K562 (cell line): Measurements from ENCODE around the gene GSTM2. TPM values are rescaled to one million over a fixed set of nuclear protein-coding genes. Genes with fewer than 3 reads are reported as not detected.

Source experiments
- ARID1B ChIP-seq: fragments of 450-650 bp; IDR thresholded peaks from 2 replicates; pipeline ENCODE4 v1.6.1; 2016; ENCODE audit warnings: antibody characterized with exemption, mild to moderate bottlenecking, inconsistent platforms
- ARID2 ChIP-seq: fragments of 450-650 bp; IDR thresholded peaks from 2 replicates; pipeline ENCODE4 v1.6.1; 2017; ENCODE audit warnings: antibody characterized with exemption, mild to moderate bottlenecking
- BRCA1 ChIP-seq, 2 experiments: fragments of 450-650 bp in 1 of 2; sonication (generic) in 1 of 2; formaldehyde crosslinking in 1 of 2; IDR thresholded peaks; 2 replicates each; pipeline versions ENCODE4 v1.5.0 to v1.6.1; 2017 to 2020; ENCODE audit warnings: mild to moderate bottlenecking in 1 of 2, missing genetic modification reagents in 1 of 2
- CTCFL ChIP-seq: IDR thresholded peaks from 2 replicates; pipeline ENCODE4 v1.6.1; 2011; ENCODE audit warnings: borderline replicate concordance, low read depth, mild to moderate bottlenecking, moderate library complexity, low read length; ENCODE audit not compliant: insufficient read depth, poor library complexity, severe bottlenecking
- EWSR1 ChIP-seq: fragments of 450-650 bp; IDR thresholded peaks from 2 replicates; pipeline ENCODE4 v1.6.1; 2018; ENCODE audit warnings: borderline replicate concordance, mild to moderate bottlenecking, low read depth, moderate library complexity; ENCODE audit not compliant: partially characterized antibody
- FOXA3 ChIP-seq, 2 experiments: fragments of 450-650 bp in 1 of 2; sonication (generic) in 1 of 2; formaldehyde crosslinking; IDR thresholded peaks in 1 of 2; conservative IDR thresholded peaks in 1 of 2; 2 replicates each; pipeline versions ENCODE4 v1.4.0 to v1.8.0; 2020 to 2022; ENCODE audit warnings: mild to moderate bottlenecking in 2 of 2, missing genetic modification reagents in 1 of 2
- FOXJ2 ChIP-seq: fragments of 200-800 bp; sonication (Bioruptor generic); IDR thresholded peaks from 2 replicates; pipeline ENCODE4 v1.6.1; 2016; ENCODE audit warnings: missing genetic modification characterization, missing compliant biosample characterization
- HBP1 ChIP-seq: fragments of 450-650 bp; formaldehyde crosslinking; IDR thresholded peaks from 2 replicates; pipeline ENCODE4 v1.4.0; 2022; ENCODE audit warnings: missing genetic modification characterization
- HDAC1 ChIP-seq, 2 experiments: fragments of 450-650 bp; IDR thresholded peaks; 2 replicates each; pipeline ENCODE4 v1.6.1; 2016 to 2017; ENCODE audit warnings: inconsistent platforms in 1 of 2, mild to moderate bottlenecking in 1 of 2, moderate library complexity in 1 of 2
- HNRNPUL1 ChIP-seq: fragments of 200-400 bp; formaldehyde crosslinking; IDR thresholded peaks from 2 replicates; pipeline ENCODE4 v1.6.1; 2017; ENCODE audit warnings: low read length
- KDM5B ChIP-seq: fragments of 200-600 bp; sonication (generic); IDR thresholded peaks from 2 replicates; pipeline ENCODE4 v1.6.1; 2012; ENCODE audit warnings: low read depth, mild to moderate bottlenecking, moderate library complexity, low read length, control low read depth, inconsistent platforms; ENCODE audit not compliant: insufficient replicate concordance
- SAFB ChIP-seq: fragments of 200-400 bp; formaldehyde crosslinking; IDR thresholded peaks from 2 replicates; pipeline ENCODE4 v1.6.1; 2017; ENCODE audit warnings: low read depth, low read length, borderline replicate concordance
- SMARCA4 ChIP-seq: fragments of 450-650 bp; IDR thresholded peaks from 2 replicates; pipeline ENCODE4 v1.6.1; 2016
- SMARCC2 ChIP-seq: fragments of 450-650 bp; IDR thresholded peaks from 2 replicates; pipeline ENCODE4 v1.6.1; 2017; ENCODE audit warnings: antibody characterized with exemption, moderate library complexity, mild to moderate bottlenecking, low read depth
- SNRNP70 ChIP-seq: fragments of 200-400 bp; formaldehyde crosslinking; optimal IDR thresholded peaks from 2 replicates; pipeline ENCODE3; 2017; ENCODE audit warnings: low read depth, low read length
- TBL1XR1 ChIP-seq, 2 experiments: IDR thresholded peaks; 2 replicates each; pipeline ENCODE4 v1.6.1; 2012; ENCODE audit warnings: improper control_type of control experiment in 2 of 2, low read length in 2 of 2, mild to moderate bottlenecking in 1 of 2
- ZBTB1 ChIP-seq: sonication (generic); formaldehyde crosslinking; IDR thresholded peaks from 2 replicates; pipeline ENCODE4 v1.8.1; 2023; ENCODE audit warnings: missing genetic modification reagents, low read depth, mild to moderate bottlenecking, borderline replicate concordance
- ZKSCAN1 ChIP-seq: fragments of 150-350 bp; IDR thresholded peaks from 2 replicates; pipeline ENCODE4 v1.6.1; 2016; ENCODE audit warnings: low read depth, low read length
- ZKSCAN3 ChIP-seq: fragments of 250-450 bp; sonication (Bioruptor Pico); IDR thresholded peaks from 2 replicates; pipeline ENCODE4 v1.4.0; 2020
- ZNF354B ChIP-seq: fragments of 250-450 bp; sonication (Bioruptor Pico); IDR thresholded peaks from 2 replicates; pipeline ENCODE4 v1.4.0; 2020
- ZNF384 ChIP-seq: IDR thresholded peaks from 2 replicates; pipeline ENCODE4 v1.6.1; 2012; ENCODE audit warnings: low read depth, low read length, improper control_type of control experiment
- ZNF445 ChIP-seq: fragments of 250-450 bp; sonication (Bioruptor Pico); IDR thresholded peaks from 2 replicates; pipeline ENCODE4 v1.4.0; 2020; ENCODE audit warnings: low read depth, mild to moderate bottlenecking, moderate library complexity
- polyA plus RNA-seq, 8 experiments: library from polyadenylated mRNA; depleted of rRNA in 4 of 8; stranded (reverse) in 5 of 8; unstranded in 3 of 8; fragments of >200 nt; fragmentation: Nextera tagmentation in 2 of 8; fragmentation: Illumina TruSeq in 1 of 8; extraction: Ambion mirVana in 2 of 8; extraction: Trizol in 1 of 8; gene quantifications; 2 replicates each; pipeline versions ENCODE4 v1.2.1 to v1.2.3, GENCODE V29; 2011 to 2014; ENCODE audit warnings: inconsistent platforms in 1 of 8, missing spikeins in 1 of 8
- total RNA-seq, 7 experiments: library from RNA; depleted of rRNA in 6 of 7; stranded (reverse); fragments of >200 nt in 6 of 7; fragmentation: Illumina TruSeq in 2 of 7; extraction: Trizol in 2 of 7; gene quantifications; 2 replicates each; pipeline versions ENCODE4 v1.2.1 to v1.2.3, GENCODE V29; 2011 to 2021; ENCODE audit warnings: low replicate concordance in 1 of 7
- TF ChIP-seq, protein P1 (sequence below), 2 experiments: fragments of 450-650 bp in 1 of 2; sonication (generic) in 1 of 2; formaldehyde crosslinking; conservative IDR thresholded peaks; 2 replicates each; pipeline versions ENCODE4 v1.4.0 to v1.8.1; 2020 to 2022; ENCODE audit warnings: mild to moderate bottlenecking in 1 of 2, missing genetic modification reagents in 1 of 2

GSTM2 gene
- total and polyA plus RNA-seq, 9 of the 15 experiments (the other 6 are each of a cell fraction or from before 2014, with no cell fraction given), result 1.6 to 15.1 (median 6.8) TPM

GRCh38 chr1:109655615-109656519 is 12.0 kb upstream of the GSTM2 start, which contains the start of gene GSTM4 (continued):
- TF ChIP-seq ZKSCAN1, result no peak
- peak in 1 of 2 experiments; percentile 84; a peak in 2 of 4 replicates for TF ChIP-seq HDAC1 (IDR thresholded peaks at IDR 0.05)
- TF ChIP-seq ARID1B, result peak; percentile 60; the same call in 1 of the 2 replicates
- TF ChIP-seq EWSR1, result no peak
- TF ChIP-seq HNRNPUL1, result no peak
- TF ChIP-seq KDM5B, result peak; percentile 72
- no peak for TF ChIP-seq SNRNP70
- TF ChIP-seq CTCFL, result peak; percentile 65
- no peak for TF ChIP-seq ZNF445 (CRISPR knock-in tag)
- TF ChIP-seq ZKSCAN3 (CRISPR knock-in tag), result no peak
- 0 out of 4 replicates have a peak, but pooled peaks of 1 of the 2 experiments have one; percentile 40 for TF ChIP-seq TBL1XR1 (IDR thresholded peaks at IDR 0.05; ENCODE audit: low read length in 2 of 2)
- TF ChIP-seq ZNF354B, result no peak
- TF ChIP-seq BRCA1 (IDR thresholded peaks at IDR 0.05), result no peak
- TF ChIP-seq BRCA1 (CRISPR knock-in tag; IDR thresholded peaks at IDR 0.05), result no peak
- TF ChIP-seq SMARCC2, result no peak
- no peak for TF ChIP-seq FOXA3 (CRISPR knock-in tag; conservative IDR thresholded peaks at IDR 0.05 in 1 of 2, IDR thresholded peaks at IDR 0.05 in 1 of 2)
- TF ChIP-seq HBP1 (CRISPR knock-in tag), result no peak
- no peak for TF ChIP-seq ZNF384
- 0 out of 2 replicates have a peak, but pooled peaks have one; percentile 20 for TF ChIP-seq SAFB
- no peak for TF ChIP-seq ARID2
- no peak for TF ChIP-seq FOXJ2 (tag)
- no peak for TF ChIP-seq ZBTB1 (CRISPR knock-in tag)
- no peak for TF ChIP-seq SMARCA4
- TF ChIP-seq, protein P1, sequence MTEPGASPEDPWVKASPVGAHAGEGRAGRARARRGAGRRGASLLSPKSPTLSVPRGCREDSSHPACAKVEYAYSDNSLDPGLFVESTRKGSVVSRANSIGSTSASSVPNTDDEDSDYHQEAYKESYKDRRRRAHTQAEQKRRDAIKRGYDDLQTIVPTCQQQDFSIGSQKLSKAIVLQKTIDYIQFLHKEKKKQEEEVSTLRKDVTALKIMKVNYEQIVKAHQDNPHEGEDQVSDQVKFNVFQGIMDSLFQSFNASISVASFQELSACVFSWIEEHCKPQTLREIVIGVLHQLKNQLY (CRISPR knock-in tag; conservative IDR thresholded peaks at IDR 0.05), result 0 out of 4 replicates have a peak, but pooled peaks of 1 of the 2 experiments have one; percentile 59
